Panc1 (cell line): ENCODE data around the gene POLN. TPM values are rescaled to one million over a fixed set of nuclear protein-coding genes. Genes with fewer than 3 reads are reported as not detected.

Experiments
- ATAC-seq: fragments of 200-7000 bp; cut with Tn5 transposase; 2 replicates; pipeline ENCODE4 v1.9.1; 2020; ENCODE audit warnings: mild to moderate bottlenecking, moderate library complexity
- BruUV-seq: library from RNA; stranded (reverse); fragments of 400-500 nt; replicated peaks from 2 replicates; lab custom pipeline; 2021; lab: Mats Ljungman, UMichigan
- CTCF ChIA-PET: fragments of 300-600 bp; sonication (Branson Sonifier 250); formaldehyde crosslinking; loops from one replicate; lab custom pipeline; 2022; ENCODE audit warnings: antibody characterized with exemption; lab: Charles Lee
- POLR2A ChIA-PET: fragments of 300-600 bp; sonication (Branson Sonifier 250); formaldehyde crosslinking; loops from one replicate; lab custom pipeline; 2022; ENCODE audit warnings: antibody characterized with exemption; lab: Charles Lee
- DNase-seq: peaks from one replicate; pipeline ENCODE4 v3.0.0-alpha.2; 2010; ENCODE audit warnings: low read depth, low spot score
- H3K27ac ChIP-seq: 2 replicates; pipeline ENCODE4 v1.5.1; 2011; ENCODE audit warnings: mild to moderate bottlenecking, low read length, inconsistent platforms
- H3K27me3 ChIP-seq: fragments of 200-500 bp; sonication (Bioruptor generic); 2 replicates; pipeline ENCODE4 v1.6.0; 2014; ENCODE audit warnings: low read length, inconsistent platforms; ENCODE audit not compliant: control insufficient read depth, insufficient read depth
- H3K36me3 ChIP-seq: fragments of 200-500 bp; sonication (Bioruptor generic); 2 replicates; pipeline ENCODE4 v1.5.1; 2014; ENCODE audit warnings: inconsistent platforms, mild to moderate bottlenecking, low read length, moderate library complexity; ENCODE audit not compliant: control insufficient read depth, insufficient read depth
- H3K4me1 ChIP-seq: 2 replicates; pipeline ENCODE4 v1.5.1; 2011; ENCODE audit warnings: inconsistent platforms, mild to moderate bottlenecking, low read length, moderate library complexity; ENCODE audit not compliant: control insufficient read depth, insufficient read depth
- H3K4me3 ChIP-seq, 2 experiments: 2 replicates each; pipeline ENCODE4 v1.5.1; 2011 to 2012; ENCODE audit warnings: low read depth in 2 of 2, low read length in 2 of 2, mild to moderate bottlenecking in 2 of 2, inconsistent platforms in 1 of 2, moderate library complexity in 1 of 2
- H3K9me3 ChIP-seq: fragments of 200-500 bp; sonication (Bioruptor generic); 2 replicates; pipeline ENCODE4 v1.5.1; 2014; ENCODE audit warnings: low read depth, mild to moderate bottlenecking, inconsistent platforms, low read length, moderate library complexity; ENCODE audit not compliant: control insufficient read depth, insufficient read depth
- CTCF ChIP-seq: fragments of 450-650 bp; IDR thresholded peaks from 2 replicates; pipeline ENCODE4 v1.5.1; 2017; ENCODE audit warnings: mild to moderate bottlenecking
- POLR2AphosphoS5 ChIP-seq: IDR thresholded peaks from 2 replicates; pipeline ENCODE4 v1.6.1; 2012; ENCODE audit warnings: mild to moderate bottlenecking, low read depth, low read length, moderate library complexity
- REST ChIP-seq, 2 experiments: IDR thresholded peaks; 2 replicates each; pipeline ENCODE4 v1.6.1; 2011 to 2012; ENCODE audit warnings: low read depth in 2 of 2, control low read depth in 1 of 2, low read length in 1 of 2, mild to moderate bottlenecking in 1 of 2, moderate library complexity in 1 of 2; ENCODE audit not compliant: insufficient read depth in 1 of 2
- SIN3A ChIP-seq: IDR thresholded peaks from 2 replicates; pipeline ENCODE4 v1.6.1; 2012; ENCODE audit warnings: low read depth, mild to moderate bottlenecking, low read length, moderate library complexity, borderline replicate concordance; ENCODE audit not compliant: insufficient read depth
- TCF7L2 ChIP-seq: IDR thresholded peaks from 2 replicates; pipeline ENCODE4 v1.6.1; 2011; ENCODE audit warnings: mild to moderate bottlenecking, low read depth, low read length, inconsistent platforms
- in situ Hi-C: cut with HindIII; loops from 2 replicates; pipeline ENCODE4 v1.10.0; 2016; ENCODE audit warnings: low sequenced_read_pairs, low pct_unique_long_range_greater_than_20kb
- intact Hi-C: fragments of 100-400 bp; cut with micrococcal nuclease; formaldehyde crosslinking; loops from one replicate; pipeline ENCODE4 v1.10.0; 2022; ENCODE audit not compliant: unreplicated experiment
- total RNA-seq: library from RNA; stranded (reverse); gene quantifications from one replicate; pipeline ENCODE4 v1.2.1, GENCODE V29; 2021; ENCODE audit not compliant: unreplicated experiment

The POLN gene
- total RNA-seq, 1 experiment from 2014 or later, result 4.3 TPM

GRCh38 chr4:2243681-2244380 lies 1.9 kb upstream of the POLN start:
- H3K9me3 ChIP-seq, result no peaks in the 10 kb centered on the region
- CTCF ChIA-PET, result interaction anchor here (0.6 kb wide), 1 partner anchor 16 kb away, joined by 9 read pairs; no protein-coding TSS in a partner anchor
- ATAC-seq (no peak), DNase-seq (no peak)
- TF ChIP-seq CTCF (no peak), REST (IDR thresholded peaks at IDR 0.05; ENCODE audit: insufficient read depth in 1 of 2, low read depth in 2 of 2, low read length in 1 of 2) (no peak), POLR2AphosphoS5 (no peak), SIN3A (no peak), TCF7L2 (no peak)
- intact Hi-C loops (no loop called here), in situ Hi-C loops (no loop called here)
- H3K27ac ChIP-seq, result no peak overlapping the region
- POLR2A ChIA-PET, result no interaction called here
- H3K36me3 ChIP-seq, result peaks cover 3% of the 10 kb centered on the region; the same call in 1 of the 2 replicates
- BruUV-seq, result no TSS peak
- no peak overlapping the region for H3K4me3 ChIP-seq
- H3K27me3 ChIP-seq, result no peaks in the 10 kb centered on the region
- H3K4me1 ChIP-seq, result peaks cover 15% of the 10 kb centered on the region

GRCh38 chr4:2241003-2241402 lies 918 bp downstream of the POLN start:
- Histone ChIP-seq H3K27ac (peak overlapping the region; percentile 76), H3K27me3 (no peaks in the 10 kb centered on the region), H3K4me1 (peaks cover 15% of the 10 kb centered on the region), H3K9me3 (no peaks in the 10 kb centered on the region), H3K4me3 (peak overlapping the region; percentile 80 to 82), H3K36me3 (peaks cover 5% of the 10 kb centered on the region; the same call in 1 of the 2 replicates)
- intact Hi-C loops (no loop called here), in situ Hi-C loops (no loop called here)
- TF ChIP-seq TCF7L2, result no peak
- TF ChIP-seq REST (IDR thresholded peaks at IDR 0.05; ENCODE audit: insufficient read depth in 1 of 2, low read depth in 2 of 2, low read length in 1 of 2), result no peak
- TF ChIP-seq CTCF, result no peak
- TF ChIP-seq POLR2AphosphoS5, result no peak
- TF ChIP-seq SIN3A, result no peak
- no peak for ATAC-seq
- BruUV-seq, result no TSS peak
- CTCF ChIA-PET, result no interaction called here
- DNase-seq, result no peak
- POLR2A ChIA-PET, result no interaction called here
